Left ventricle myocardium inferior (tissue), 1 donor: ENCODE data around the gene RERE. TPM values are rescaled to one million over a fixed set of nuclear protein-coding genes. Genes with fewer than 3 reads are reported as not detected.

Experiments
- DNase-seq: peaks from one replicate; pipeline ENCODE4 v3.0.0-alpha.2; 2020
- H3K27ac ChIP-seq: fragments of 200-600 bp; replicated peaks from 2 replicates; pipeline ENCODE4 v1.8.0; 2021
- H3K27me3 ChIP-seq: fragments of 200-600 bp; 2 replicates; pipeline ENCODE4 v1.8.0; 2021; ENCODE audit warnings: low read depth
- H3K36me3 ChIP-seq: fragments of 200-600 bp; 2 replicates; pipeline ENCODE4 v1.8.0; 2021
- H3K4me1 ChIP-seq: fragments of 200-600 bp; 2 replicates; pipeline ENCODE4 v1.8.0; 2021
- H3K4me3 ChIP-seq: fragments of 200-600 bp; 2 replicates; pipeline ENCODE4 v1.8.0; 2021; ENCODE audit warnings: mild to moderate bottlenecking, moderate library complexity
- H3K9me3 ChIP-seq: fragments of 200-600 bp; replicated peaks from 2 replicates; pipeline ENCODE4 v1.8.0; 2021
- CTCF ChIP-seq: fragments of 200-600 bp; IDR thresholded peaks from 2 replicates; pipeline ENCODE4 v1.8.0; 2021; ENCODE audit warnings: antibody characterized with exemption, mild to moderate bottlenecking, borderline replicate concordance
- intact Hi-C: fragments of 100-400 bp; cut with micrococcal nuclease; formaldehyde crosslinking; loops from one replicate; pipeline ENCODE4 v1.11.0; 2022
- total RNA-seq: library from RNA; stranded (reverse); fragmentation: NEBNext Ultra II Directional; extraction: Animal tissue kit (Norgen Biotek cat#: 25700); gene quantifications from one replicate; pipeline ENCODE4 v1.2.1, GENCODE V29; 2021
- donor health status: DM: no; HTN: yes; CAD: no; lungs with severe emphysema.

Gene RERE
- total RNA-seq, 1 donor from 2014 or later = 141 TPM

DNA sequence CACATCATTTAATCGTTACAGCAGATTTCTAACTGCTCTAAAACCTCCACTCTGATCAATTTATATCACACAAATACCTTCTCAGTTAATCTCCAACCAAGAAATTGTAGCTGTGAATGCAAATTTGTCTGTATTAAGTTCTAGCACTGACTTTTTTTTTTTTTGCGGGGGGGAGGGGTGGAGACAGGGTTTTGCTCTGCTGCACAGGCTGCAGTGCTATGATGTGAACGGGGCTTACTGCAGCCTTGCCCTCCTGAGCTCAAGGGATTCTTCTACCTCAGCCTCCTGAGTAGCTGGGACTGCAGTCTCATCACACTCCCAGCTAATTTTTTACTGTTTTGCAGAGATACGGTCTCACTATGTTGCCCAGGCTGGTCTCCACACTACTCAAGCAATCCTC, 163.6 kb downstream of the RERE start:
- intact Hi-C loops = no loop called here
- Histone ChIP-seq H3K4me3 (no peak overlapping the region), H3K4me1 (peaks cover 37% of the 10 kb centered on the region), H3K27me3 (no peaks in the 10 kb centered on the region), H3K9me3 (no peaks in the 10 kb centered on the region), H3K27ac (no peak overlapping the region), H3K36me3 (peaks cover 5% of the 10 kb centered on the region)
- DNase-seq = no peak
- TF ChIP-seq CTCF = no peak

DNA sequence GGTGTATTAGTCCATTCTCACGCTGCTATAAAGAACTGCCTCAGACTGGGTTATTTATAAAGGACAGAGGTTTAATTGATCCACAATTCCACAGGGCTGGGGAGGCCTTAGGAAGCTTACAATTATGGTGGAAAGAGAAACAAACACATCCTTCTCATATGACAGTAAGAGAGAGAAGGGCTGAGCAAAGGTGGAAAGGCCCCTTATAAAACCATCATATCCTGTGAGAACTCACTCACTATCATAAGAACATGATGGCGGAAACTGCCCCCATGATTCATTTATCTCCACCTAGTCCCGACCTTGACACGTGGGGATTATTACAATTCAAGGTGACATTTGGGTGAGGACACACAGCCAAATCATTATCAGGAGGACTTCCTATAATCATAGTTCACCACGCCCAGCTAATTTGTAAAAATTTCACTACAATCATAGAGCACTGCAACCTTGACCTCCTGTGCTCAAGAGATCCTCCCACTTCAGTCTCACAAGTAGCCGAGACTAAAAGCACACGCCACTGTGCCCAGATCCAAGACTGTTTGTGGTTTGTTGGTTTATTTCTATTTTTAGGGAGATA, 164.9 kb downstream of the RERE start:
- no peaks in the 10 kb centered on the region for H3K9me3 ChIP-seq
- DNase-seq = no peak
- peaks cover 45% of the 10 kb centered on the region for H3K4me1 ChIP-seq
- no peak for TF ChIP-seq CTCF
- peak overlapping the region; percentile 2 for H3K4me3 ChIP-seq
- no peaks in the 10 kb centered on the region for H3K27me3 ChIP-seq
- intact Hi-C loops = no loop called here
- peak overlapping the region; percentile 70 for H3K27ac ChIP-seq
- peaks cover 5% of the 10 kb centered on the region for H3K36me3 ChIP-seq

GRCh38 chr1:8651962-8652361, 165.5 kb downstream of the RERE start:
- peaks cover 51% of the 10 kb centered on the region for H3K4me1 ChIP-seq

DNA sequence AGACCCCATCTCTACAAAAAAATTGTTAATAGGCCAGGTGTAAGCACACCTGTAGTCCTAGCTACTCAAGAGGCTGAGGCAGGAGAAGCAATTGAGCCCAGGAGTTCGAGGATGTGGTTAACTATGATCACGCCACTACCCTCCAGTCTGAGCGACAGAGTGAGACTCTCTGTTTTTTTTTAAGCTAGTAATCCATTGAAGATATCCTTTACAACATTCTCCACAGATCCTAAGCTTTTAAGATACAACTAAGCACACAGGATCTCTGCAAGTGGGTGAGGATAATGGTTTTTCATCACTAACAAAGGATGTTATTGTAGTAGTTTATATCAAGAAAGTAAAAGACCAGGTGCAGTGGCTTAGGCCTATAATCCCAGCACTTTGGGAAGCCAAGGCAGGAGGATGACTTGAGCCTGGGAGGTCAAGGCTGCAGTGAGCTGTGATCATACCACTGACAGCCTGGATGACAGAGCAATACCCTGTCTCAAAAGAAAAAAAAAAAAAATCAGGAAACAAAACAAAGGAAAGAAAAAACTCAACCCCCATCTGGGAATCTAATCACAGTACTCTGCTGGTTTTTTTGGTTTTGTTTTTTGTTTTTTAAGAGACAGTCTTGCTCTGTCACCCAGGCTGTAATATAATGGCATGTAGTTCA, 166.1 kb downstream of the RERE start:
- H3K4me1 ChIP-seq = peaks cover 56% of the 10 kb centered on the region
- H3K4me3 ChIP-seq = no peak overlapping the region
- no peak for TF ChIP-seq CTCF
- no peaks in the 10 kb centered on the region for H3K9me3 ChIP-seq
- intact Hi-C loops = no loop called here
- no peak for DNase-seq
- peak overlapping the region; percentile 70 for H3K27ac ChIP-seq
- no peaks in the 10 kb centered on the region for H3K27me3 ChIP-seq
- H3K36me3 ChIP-seq = peaks cover 5% of the 10 kb centered on the region

More at GRCh38 chr1:8651962-8652361, 165.5 kb downstream of the RERE start:
- H3K4me3 ChIP-seq = no peak overlapping the region
- no peaks in the 10 kb centered on the region for H3K9me3 ChIP-seq
- intact Hi-C loops = no loop called here
- H3K27me3 ChIP-seq = no peaks in the 10 kb centered on the region
- TF ChIP-seq CTCF = no peak
- no peak for DNase-seq
- H3K36me3 ChIP-seq = peaks cover 5% of the 10 kb centered on the region
- H3K27ac ChIP-seq = peak overlapping the region; percentile 70

DNA sequence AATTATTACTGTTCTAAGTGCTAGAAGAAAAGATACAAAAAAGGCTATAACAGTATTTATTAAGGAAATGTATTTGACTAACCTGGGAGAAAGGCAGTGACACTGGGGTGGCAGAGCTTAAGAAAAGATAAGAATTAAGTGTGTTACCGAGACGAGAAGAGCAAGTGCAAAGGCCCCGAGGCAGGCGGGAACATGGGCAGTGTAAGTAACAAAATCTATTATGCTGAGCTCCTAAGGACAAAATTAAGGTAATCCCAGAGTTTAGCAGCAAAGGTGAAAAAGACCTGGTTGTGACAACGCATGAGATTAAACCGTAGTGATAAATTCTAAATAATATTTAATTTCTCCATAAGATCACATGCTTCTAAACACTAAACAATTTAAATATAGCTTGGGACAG, 167.6 kb downstream of the RERE start:
- intact Hi-C loops = no loop called here
- H3K27me3 ChIP-seq = no peaks in the 10 kb centered on the region
- no peak for TF ChIP-seq CTCF
- peaks cover 63% of the 10 kb centered on the region for H3K4me1 ChIP-seq
- H3K36me3 ChIP-seq = no peaks in the 10 kb centered on the region
- H3K27ac ChIP-seq = peak overlapping the region; percentile 70
- DNase-seq = no peak
- no peaks in the 10 kb centered on the region for H3K9me3 ChIP-seq
- H3K4me3 ChIP-seq = no peak overlapping the region
